ENCODE results near the gene MZT2A.
"Not testable (repeated sequence)": the region's sequence is repeated elsewhere in the genome, so short reads cannot be mapped to it uniquely, and the experiment has no call there.

MZT2A gene

DNA sequence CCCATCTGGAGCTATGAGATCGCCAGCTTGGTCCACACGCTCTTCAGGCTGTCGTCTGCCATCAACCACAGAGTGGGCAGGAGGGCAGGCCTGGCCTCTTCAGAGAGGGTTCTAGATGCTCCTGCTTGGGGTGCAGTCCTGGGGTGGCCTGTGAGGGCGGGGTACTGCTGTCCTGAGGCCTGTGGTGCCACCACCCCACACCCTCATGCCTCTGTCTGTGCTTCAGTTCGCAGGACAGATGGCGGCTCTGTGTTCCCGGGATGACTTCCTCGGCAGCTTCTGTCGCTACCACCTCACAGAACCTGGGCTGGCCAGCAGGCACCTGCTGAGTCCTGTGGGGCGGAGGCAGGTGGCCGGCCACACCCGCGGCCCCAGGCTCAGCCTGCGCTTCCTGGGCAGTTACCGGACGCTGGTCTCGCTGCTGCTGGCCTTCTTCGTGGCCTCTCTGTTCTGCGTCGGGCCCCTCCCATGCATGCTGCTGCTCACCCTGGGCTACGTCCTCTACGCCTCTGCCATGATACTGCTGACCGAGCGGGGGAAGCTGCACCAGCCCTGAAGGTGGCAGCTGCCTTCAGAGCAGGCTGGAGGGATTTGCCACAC lies 27.8 kb upstream of the MZT2A start:
- DNase-seq = not testable (repeated sequence)

DNA sequence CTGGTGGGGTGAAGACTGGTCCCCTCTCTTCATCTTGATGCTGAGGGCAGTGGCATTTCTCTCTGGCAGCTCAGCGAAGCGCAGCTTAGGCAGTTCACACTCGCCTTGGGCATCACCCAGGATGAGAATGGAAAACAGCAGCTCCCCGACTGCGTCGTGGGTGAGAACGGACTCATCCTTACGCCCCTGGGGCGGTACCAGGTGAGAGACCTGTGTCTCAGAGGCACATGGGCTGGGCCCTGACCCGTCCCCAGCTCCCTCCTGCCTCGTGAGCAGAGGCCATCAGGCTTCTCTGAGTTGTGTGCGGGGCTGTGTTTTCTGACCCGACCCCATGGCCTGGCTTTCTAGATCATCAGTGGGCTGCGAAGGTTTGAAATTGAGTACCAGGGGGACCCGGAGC lies 27.3 kb upstream of the MZT2A start:
- no peak for DNase-seq

DNA sequence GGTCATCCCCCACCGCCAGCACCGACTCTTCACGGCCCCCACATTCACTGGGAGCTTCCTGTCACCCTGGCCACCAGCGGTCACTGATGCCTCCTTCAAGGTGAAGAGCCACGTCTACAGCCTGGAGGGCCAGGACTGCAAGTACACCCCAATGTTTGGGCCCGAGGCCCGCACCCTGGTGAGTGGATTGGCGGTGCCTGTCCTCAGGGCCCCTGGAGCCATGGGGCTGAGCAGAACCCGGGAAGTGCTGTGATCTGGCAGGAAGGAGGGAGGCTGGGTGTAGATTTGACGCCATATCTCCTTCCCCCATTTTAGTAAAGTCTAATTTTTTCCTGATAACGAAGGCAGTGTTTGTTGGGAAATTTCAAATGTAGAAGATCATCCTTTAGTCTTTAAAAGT lies 26.3 kb upstream of the MZT2A start:
- not testable (repeated sequence) for DNase-seq

DNA sequence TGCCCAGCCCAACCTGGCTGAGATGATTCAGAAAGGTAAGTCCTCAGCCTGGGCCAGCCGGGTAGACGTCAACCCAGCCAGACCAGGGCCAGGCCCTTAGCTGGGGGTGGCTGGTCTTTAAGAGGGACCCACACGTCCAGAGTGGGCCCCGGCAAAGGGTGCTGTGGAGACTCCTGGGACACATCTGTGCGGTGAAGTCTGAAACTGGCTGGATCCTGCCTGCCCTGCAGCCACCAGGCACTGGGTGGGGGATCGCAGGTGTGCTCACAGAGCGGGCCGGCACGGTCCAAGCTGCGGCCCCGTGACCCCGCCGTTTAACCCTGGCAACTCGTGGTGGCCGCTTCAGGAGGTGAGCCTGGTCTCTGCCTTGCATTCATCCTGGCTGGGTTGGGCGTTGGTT lies 25.7 kb upstream of the MZT2A start:
- not testable (repeated sequence) for DNase-seq

DNA sequence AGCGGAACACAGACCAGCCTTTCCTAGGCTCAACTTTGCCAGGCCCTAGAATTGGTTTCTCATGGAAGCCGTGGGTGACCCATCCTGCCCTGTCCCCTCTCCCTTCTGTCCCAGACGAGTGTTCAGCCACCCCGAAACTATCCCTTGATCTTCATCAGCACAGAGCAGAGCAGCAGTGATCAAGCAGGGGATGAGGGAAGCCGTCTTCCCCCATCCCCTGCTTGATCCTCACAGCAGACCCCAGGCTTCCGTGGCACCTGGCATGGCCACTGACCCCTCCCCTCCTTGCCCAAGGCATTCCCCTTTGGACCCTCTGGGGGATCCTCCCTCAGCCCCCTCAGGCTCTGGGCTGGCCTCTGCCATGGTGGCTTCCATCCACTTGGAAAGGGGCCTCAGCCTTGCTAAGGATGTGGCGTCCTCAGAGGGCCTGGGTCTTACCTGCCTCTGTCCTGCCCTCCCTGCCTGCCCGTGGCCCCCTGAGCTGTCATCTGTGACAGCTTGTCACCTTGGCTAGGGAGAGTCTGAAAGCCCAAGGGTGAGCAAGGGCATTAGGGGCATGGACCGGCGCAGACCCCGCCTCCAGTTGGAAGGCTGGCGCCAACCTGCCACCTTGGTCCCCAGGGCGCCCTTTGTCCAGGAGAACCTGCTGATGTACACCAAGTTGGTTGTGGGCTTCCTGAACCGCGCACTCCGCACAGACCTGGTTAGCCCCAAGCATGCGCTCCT lies 25.1 kb upstream of the MZT2A start:
- no peak for DNase-seq

DNA sequence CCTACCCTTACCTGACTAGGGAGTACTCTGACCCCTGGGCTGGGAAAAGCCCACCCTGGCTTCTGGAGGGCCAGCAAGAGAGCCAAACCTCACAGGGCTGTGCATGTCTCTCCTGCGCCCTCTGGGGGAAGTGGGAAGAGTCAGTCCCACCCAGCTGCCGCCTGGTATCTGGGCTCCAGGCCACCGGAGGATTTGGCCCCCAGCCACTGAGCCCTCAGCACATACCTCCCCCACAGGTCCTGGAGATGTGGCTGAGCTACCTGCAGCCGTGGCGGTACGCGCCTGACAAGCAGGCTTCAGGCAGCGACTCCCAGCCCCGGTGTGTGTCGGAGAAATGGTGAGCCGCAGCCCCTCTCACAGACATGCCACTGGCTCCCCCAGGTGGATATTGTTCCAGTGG lies 24.4 kb upstream of the MZT2A start:
- DNase-seq = not testable (repeated sequence)

DNA sequence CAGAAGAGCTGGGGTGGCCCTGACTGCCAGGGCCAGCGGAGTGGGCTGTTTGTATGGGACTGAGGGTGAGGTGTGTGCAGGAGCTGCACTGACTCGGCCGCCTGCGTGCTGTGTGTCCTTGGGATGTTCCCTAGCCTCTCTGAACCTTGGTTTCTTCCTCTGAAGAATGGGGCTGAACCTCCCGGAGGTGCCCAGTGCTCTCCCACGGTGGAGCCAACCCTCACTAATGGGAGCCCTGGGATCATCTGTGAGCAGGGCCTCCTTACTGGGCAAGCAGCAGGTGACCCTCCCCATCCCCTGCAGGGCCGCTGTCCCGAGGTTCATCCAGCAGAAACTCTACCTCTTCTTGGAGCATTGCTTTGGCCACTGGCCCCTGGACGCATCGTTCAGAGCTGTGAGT lies 23.8 kb upstream of the MZT2A start:
- DNase-seq = no peak

DNA sequence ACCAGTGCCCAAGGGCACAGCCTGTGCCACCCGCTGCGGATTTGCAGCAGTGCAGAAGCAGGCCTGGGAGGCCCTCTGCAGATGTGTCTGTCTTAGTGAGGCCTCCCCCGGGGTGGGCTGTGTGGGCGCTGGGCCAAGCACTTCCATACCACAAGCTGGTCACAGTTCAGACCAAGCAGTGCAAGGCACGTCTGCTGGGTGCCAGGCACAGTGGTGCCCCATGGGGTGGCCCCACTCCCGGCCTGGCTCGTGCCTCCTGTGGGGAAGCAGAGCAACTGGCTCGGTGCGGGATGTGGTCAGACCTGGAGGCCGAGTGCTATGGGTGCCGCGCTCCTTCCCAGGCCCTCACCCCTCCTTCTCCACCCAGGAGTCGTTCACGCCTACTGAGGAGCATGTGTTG lies 23.0 kb upstream of the MZT2A start:
- DNase-seq = not testable (repeated sequence)

DNA sequence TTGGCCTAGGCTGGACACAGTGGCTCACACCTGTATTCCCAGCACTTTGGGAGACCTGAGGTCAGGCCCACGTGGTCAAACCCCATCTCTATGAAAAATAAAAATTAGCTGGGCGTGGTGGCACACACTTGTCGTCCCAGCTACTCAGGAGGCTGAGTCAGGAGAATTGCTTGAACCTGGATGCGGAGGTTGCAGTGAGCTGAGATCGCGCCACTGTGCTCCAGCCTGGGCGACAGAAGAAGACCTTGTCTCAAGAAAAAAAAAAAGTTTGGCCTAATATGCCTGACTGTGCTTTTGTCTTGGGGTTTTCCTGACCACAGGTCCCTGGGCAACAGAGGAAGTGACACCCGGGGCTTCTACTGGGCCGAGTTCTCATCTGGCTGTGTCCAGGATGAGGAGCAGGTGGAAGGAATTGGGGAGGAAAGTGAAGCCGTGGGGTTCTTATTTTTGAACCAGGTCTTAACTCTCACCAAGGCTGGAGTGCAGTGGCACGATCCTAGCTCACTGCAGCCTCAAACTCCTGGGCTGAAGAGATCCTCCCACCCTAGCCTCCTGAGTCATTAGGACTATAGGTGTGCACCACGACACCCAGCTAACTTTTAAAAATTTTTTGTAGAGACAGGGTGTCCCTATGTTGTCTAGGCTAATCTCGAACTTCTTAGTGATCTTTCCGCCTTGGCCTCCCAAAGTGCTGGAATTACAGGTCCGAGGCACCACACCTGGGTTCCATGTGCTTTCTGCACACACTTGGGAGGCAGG lies 22.4 kb upstream of the MZT2A start:
- DNase-seq = not testable (repeated sequence)

DNA sequence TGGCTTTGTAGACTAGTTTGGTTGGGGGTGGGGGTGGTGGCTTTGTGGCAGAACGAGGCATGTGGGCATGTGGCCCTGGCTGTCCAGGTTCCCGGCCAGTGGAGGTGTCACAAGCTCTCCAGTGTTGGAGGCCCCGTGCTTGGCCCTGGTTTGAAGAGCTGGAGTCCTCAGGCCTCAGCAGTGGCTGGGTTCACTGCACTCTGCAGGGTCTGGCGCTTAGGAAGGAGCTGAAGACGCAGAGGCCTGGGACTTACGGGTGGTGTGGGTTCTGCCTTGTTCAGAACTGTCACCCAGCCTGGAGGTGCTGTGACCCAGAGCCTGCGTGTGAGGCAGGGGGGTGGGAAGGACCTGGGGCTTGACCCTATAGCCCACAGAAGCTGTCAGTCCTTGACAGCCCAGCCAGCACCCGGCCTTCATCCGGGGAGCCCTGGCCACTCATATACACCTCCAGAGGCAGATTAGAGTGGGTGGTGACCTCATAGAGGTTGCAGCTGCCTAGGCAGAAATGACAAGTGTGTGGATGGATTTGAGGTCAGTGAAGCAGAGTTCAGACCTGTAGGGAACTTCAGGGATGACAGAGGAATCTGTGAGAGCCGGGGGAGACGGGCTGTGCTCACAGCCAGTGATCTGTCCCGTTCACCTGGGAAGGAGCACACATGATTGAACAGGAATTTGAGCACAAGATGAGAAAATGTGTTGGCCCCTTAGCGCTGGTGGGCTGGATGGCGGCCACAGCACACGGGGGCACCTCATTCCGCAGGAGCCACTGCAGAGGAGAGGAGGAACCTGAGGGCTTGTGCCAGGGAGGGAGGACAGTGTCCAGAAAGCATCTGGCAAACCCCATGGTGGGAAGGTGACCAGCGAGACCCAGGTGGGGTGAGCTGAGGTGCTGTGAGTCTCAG lies 20.0 kb upstream of the MZT2A start:
- not testable (repeated sequence) for DNase-seq

DNA sequence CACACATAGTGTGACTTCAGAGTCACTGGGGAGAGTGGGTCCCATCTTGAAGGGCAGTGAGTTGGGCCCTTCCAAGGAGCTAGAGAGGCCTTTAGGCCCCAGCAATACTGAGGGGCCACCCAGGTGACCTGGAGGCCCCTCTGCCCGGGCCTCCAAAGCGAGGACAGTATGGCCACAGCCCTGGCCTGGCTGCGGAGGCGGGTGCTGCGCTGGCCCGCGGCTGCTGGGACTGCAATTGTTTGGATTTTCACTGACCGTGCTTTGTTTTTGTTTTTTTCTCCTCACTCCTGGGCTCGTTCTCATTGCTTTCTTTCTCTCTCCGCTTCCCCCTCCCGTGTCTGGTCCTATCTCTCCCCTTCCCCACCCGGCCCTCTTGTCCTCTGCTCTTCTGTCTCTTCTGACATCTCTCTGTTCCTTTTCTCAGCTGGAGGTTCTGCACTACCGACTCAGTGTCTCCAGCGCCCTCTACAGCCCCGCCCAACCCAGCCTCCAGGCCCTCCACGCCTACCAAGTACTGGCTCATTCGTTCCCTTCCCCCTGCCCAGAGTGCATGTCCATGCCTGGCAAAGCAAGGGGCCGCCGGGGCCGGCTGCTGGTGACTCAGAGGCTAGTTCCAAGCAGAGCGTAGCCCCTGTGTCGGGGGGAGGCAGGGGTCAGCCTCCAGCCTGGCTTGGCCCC lies 19.2 kb upstream of the MZT2A start:
- not testable (repeated sequence) for DNase-seq

DNA sequence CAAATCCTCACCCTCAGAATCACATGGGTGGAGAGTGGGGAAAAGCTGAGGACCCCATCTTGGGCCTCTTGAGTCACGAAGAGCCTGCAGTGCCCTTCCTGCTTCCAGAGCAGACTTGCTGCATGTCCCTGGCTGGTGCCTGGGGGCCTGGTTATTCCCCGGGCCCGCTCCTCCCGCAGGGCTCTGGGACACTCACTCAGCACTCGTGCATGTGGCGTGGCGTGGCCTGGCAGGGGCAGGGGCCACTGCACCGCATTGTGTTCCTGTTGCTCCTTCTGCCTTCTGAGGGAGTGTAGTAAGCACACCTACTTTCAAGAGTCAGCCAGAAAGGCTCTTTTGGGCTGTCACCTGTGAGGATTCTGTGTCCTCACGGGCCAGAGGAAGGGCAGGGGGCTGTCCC lies 17.4 kb upstream of the MZT2A start:
- no peak for DNase-seq

DNA sequence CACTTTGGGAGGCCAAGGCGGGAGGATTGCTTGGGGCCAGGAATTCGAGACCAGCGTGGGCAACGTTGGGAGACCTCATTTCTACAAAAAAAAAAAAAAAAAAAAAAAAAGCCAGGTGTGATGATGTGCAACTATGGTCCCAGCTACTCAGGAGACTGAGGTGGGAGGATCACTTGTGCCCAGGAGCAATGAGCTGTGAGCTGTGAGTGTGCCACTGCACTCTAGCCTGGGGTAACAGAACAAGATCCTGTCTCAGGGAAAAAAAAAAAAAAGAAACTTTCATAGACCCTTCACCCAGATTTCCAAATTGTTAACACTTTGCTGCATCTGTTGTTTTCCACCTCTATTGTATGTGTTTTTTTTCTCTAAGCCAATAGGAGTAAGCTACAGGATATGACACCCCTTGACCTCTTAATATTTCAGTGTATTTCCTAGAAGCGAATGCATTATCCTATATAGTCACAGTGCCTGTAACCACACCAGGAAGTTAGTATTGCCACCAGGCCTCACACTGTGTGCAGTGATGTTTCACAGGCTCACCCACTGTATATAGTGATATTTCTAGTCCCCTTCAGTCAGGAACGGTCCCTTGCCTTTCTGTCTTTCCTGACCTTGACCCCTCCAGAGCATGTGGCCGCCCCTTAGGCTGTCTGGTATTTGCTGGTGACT lies 12.0 kb upstream of the MZT2A start:
- DNase-seq = not testable (repeated sequence)

DNA sequence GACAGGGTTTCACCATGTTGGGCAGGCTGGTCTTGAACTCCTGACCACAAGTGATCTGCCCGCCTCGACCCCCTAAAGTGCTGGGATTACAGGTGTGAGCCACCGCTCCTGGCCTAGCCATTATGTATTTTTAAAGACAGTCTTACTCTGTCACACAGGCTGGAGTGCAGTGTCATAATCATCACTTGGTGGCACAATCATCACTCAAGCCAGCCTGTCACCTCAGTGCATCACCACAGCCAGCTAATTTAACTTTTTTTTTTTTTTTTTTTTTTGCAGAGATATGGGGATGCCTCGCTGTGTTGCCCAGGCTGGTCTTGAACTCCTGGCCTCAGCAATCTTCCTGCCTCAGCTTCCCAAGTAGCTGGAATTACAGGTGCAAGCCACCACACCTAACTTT lies 11.4 kb upstream of the MZT2A start:
- not testable (repeated sequence) for DNase-seq

DNA sequence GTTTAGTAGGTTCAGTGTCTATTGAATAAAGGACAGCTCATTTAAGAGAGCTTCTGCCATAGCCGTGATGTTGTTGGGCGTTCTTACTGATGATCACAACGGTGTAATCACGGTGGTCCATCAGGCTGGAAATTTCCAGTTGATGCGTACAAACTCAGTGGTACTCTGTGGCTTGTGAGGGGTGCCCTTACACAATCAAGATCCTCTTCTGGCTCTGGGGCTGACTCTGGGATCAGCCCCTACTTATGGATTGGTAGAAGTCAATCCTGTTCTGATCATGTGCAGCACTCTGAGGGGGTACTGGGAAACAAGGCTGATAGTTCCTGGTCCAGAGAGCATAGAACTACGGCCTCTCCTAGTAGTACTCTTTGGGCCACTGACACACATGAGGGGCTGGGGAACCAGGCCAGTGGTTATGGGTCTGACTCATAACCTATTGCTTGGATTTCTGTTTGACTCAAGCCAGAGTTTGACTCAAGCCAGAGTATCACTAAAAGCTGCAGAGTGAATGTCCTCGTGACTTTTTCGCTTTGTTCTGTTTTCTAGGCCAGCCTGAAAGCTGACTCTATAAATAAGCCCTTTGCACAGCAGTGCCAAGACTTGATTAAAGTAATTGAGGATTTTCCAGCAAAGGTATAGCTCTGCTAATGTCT lies 6.2 kb upstream of the MZT2A start:
- not testable (repeated sequence) for DNase-seq

DNA sequence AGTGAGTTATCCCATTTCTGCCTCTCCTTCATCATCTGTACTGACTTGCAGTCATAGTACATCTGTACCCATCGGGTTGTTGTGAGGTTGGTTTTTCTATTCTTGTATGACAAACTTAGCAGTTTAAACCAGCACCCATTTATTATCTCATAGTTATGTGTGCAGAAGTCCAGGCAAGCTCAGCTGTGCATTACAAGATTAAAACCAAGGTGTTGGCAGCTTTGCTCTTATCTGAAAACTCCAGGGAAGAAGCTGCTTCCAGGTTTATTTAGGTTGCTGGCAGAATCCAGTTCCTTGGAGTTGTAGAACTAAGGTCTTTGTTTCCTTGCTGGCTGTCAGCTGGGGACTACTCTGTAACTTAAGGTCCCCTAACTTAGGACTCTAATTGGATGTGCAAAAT lies 3.3 kb upstream of the MZT2A start:
- not testable (repeated sequence) for DNase-seq

DNA sequence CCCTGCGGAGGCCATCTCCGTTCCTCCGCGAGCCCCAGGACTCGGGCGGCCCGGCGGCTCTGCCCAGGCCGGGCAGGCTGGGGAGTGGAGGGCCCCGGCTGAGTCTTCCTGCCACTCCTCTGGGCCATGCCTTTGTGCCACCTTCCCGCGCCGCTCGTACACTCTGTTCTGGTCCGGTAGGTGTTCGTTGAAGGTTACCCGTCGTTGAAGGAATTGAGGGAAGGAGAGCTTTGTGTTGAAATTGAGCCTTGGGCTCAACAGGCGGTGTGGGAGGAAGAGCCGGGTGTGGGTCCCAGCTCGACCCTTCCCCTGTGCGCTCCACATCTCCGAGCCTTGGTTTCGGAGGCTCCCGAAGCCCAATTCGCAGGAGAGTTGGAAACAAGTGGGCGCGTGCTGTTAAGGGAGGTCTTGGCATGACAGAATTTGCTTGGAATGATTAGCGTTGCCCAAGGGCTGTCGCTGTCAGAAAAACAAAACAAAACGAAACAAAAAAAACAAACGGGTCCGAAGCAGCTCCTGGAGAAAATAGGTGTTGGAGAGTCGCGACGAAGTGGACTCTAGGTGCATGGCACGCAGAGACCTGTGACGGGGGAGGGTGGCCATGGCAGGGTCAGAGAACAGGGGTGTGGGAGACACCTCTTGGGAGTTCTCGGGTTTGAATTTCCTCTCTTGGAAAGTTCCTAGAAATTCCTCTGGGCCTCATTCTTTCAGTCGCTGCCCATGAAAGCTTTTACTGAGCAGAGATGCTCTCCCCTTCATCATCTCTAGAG lies 1.2 kb upstream of the MZT2A start:
- no peak for DNase-seq

DNA sequence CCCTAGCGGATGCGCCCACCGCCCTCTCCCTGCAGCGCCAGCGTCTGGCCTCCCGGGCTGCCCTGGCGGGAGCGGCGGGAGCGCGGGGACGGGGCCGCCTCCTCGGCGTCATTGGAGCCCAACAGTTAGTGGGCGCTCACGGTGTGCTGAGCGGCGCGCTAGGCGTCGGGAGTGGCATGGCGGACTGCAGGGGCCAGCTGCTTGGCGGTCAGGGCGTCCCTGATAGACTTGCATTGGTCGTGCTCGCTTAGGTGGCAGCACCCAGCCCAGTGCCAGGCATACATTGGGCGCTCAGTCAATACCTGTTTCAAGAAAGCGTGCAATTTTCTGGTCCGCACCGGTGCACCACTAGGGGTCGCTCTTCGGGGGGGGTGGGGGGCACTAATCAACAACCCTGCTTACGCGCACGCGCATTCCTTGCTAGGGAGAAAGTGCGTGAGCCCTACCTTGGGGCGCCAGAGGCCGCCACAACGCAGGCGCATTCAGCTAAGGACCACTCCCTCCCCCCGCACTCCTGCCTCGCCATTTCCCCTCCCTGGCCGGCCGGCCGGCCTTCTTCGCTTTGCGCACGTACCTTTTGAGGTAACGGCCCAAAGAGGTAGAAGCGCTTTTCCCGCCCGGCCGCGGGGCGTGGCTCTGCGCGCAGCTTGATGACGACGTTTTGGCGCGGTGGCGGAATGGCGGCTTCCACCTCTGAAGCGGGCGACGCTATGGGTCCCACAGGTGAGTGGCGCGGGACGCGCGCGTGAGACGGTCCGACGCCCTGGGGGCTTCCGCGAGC lies 411 bp upstream of the MZT2A start:
- DNase-seq = peak; percentile 97

DNA sequence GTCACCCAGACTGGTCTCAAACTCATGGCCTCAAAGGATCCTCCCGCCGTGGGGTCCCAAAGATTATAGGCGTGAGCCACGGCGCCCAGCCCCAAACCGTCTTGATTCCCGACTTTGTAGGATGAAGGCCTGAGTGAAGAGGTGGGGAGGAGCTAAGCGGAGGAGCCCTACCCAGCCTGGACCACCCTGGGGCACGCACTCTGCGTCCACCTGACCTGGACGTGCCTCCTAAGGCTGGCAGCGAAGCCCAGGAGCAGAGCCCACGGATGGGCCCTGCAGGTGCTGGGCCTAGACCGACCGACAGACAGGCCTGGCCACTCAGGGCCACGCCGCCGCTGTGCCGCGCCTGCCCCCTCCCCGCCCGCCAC lies 744 bp downstream of the MZT2A start:
- not testable (repeated sequence) for DNase-seq

All from NCI-H1930 (cell line).